Endodermal cell (in vitro differentiated cells): ENCODE results near the gene TMPRSS13. TPM values are rescaled to one million over a fixed set of nuclear protein-coding genes. Genes with fewer than 3 reads are reported as not detected.

Experiments used
- DNase-seq: peaks from one replicate; pipeline ENCODE4 v3.0.0-alpha.2; 2017
- H3K27ac ChIP-seq: 2 replicates; pipeline ENCODE4 v1.5.1; 2013; ENCODE audit warnings: mild to moderate bottlenecking, low read depth, low read length, moderate library complexity
- H3K27me3 ChIP-seq: 2 replicates; pipeline ENCODE4 v1.6.1; 2013; ENCODE audit warnings: mild to moderate bottlenecking, low read length, moderate library complexity; ENCODE audit not compliant: insufficient read depth, control insufficient read depth, poor library complexity, severe bottlenecking
- H3K36me3 ChIP-seq: 2 replicates; pipeline ENCODE4 v1.7.0; 2013; ENCODE audit warnings: mild to moderate bottlenecking, low read length, moderate library complexity; ENCODE audit not compliant: control insufficient read depth, insufficient read depth
- H3K4me1 ChIP-seq: one replicate; pipeline ENCODE4 v1.7.0; 2013; ENCODE audit warnings: low read length; ENCODE audit not compliant: control insufficient read depth, insufficient read depth
- H3K4me3 ChIP-seq: 2 replicates; pipeline ENCODE4 v1.5.1; 2013; ENCODE audit warnings: mild to moderate bottlenecking, low read length, moderate library complexity
- H3K9ac ChIP-seq: 2 replicates; pipeline ENCODE4 v1.6.1; 2013; ENCODE audit warnings: mild to moderate bottlenecking, low read length, moderate library complexity; ENCODE audit not compliant: poor library complexity, severe bottlenecking; ENCODE audit errors: extremely low read depth
- H3K9me3 ChIP-seq: 2 replicates; pipeline ENCODE4 v1.6.1; 2013; ENCODE audit warnings: mild to moderate bottlenecking, low read length, moderate library complexity; ENCODE audit not compliant: control insufficient read depth
- H3K27ac Mint-ChIP-seq: 2 replicates; pipeline ENCODE4 v1.8.0; 2020; ENCODE audit warnings: mixed read lengths
- H3K27me3 Mint-ChIP-seq: 2 replicates; pipeline ENCODE4 v1.8.0; 2021; ENCODE audit warnings: mild to moderate bottlenecking, mixed read lengths; ENCODE audit not compliant: insufficient read depth
- H3K36me3 Mint-ChIP-seq: 2 replicates; pipeline ENCODE4 v1.8.0; 2020; ENCODE audit warnings: low read depth, mixed read lengths
- H3K4me1 Mint-ChIP-seq: 2 replicates; pipeline ENCODE4 v1.8.0; 2020; ENCODE audit warnings: mixed read lengths
- H3K4me3 Mint-ChIP-seq: 2 replicates; pipeline ENCODE4 v1.8.0; 2020; ENCODE audit warnings: mild to moderate bottlenecking, moderate library complexity, mixed read lengths
- H3K9me3 Mint-ChIP-seq: 2 replicates; pipeline ENCODE4 v1.8.0; 2020; ENCODE audit warnings: mild to moderate bottlenecking, mixed read lengths
- WGBS, 2 experiments: methylation state at CpG; one replicate each; pipeline versions ENCODE4 v1.1.5 to v1.1.7; 2013; ENCODE audit warnings: missing lambda C conversion rate in 2 of 2, mixed read lengths in 1 of 2; ENCODE audit not compliant: insufficient coverage in 1 of 2, insufficient read length in 1 of 2; 5-methylcytosine and 5-hydroxymethylcytosine counted together
- total RNA-seq, 2 donors: library from RNA; stranded (reverse); fragmentation: NEBNext Ultra II Directional in 1 of 2; extraction: Animal tissue kit (Norgen Biotek cat#: 25700) in 1 of 2; gene quantifications; 2 replicates in 1 of 2; 3 replicates in 1 of 2; pipeline ENCODE4 v1.2.1, GENCODE V29; 2021
- TF ChIP-seq, protein P1 (sequence below): fragments of 200-600 bp; sonication (generic); conservative IDR thresholded peaks from 2 replicates; pipeline ENCODE4 v1.5.0; 2021; ENCODE audit warnings: antibody characterized with exemption, mild to moderate bottlenecking

The TMPRSS13 gene
- total RNA-seq, 2 donors from 2014 or later, result 2.5 to 6.4 TPM

- Mint-ChIP-seq H3K4me1 (peaks cover 3% of the 10 kb centered on the region), H3K27me3 (peaks cover 9% of the 10 kb centered on the region), H3K27ac (no peak overlapping the region), H3K36me3 (peaks cover 9% of the 10 kb centered on the region), H3K4me3 (no peak overlapping the region), H3K9me3 (no peaks in the 10 kb centered on the region)
- H3K9ac ChIP-seq, result no peak overlapping the region
- peaks cover 4% of the 10 kb centered on the region for H3K4me1 ChIP-seq
- no peaks in the 10 kb centered on the region for H3K9me3 ChIP-seq
- H3K36me3 ChIP-seq, result no peaks in the 10 kb centered on the region
- H3K27ac ChIP-seq, result no peak overlapping the region
- 100% methylated on average over 1 of the region's 1 CpG; no CpG with 5 or more reads in 1 of the 2 experiments for WGBS, 2 experiments
- TF ChIP-seq, protein P1, sequence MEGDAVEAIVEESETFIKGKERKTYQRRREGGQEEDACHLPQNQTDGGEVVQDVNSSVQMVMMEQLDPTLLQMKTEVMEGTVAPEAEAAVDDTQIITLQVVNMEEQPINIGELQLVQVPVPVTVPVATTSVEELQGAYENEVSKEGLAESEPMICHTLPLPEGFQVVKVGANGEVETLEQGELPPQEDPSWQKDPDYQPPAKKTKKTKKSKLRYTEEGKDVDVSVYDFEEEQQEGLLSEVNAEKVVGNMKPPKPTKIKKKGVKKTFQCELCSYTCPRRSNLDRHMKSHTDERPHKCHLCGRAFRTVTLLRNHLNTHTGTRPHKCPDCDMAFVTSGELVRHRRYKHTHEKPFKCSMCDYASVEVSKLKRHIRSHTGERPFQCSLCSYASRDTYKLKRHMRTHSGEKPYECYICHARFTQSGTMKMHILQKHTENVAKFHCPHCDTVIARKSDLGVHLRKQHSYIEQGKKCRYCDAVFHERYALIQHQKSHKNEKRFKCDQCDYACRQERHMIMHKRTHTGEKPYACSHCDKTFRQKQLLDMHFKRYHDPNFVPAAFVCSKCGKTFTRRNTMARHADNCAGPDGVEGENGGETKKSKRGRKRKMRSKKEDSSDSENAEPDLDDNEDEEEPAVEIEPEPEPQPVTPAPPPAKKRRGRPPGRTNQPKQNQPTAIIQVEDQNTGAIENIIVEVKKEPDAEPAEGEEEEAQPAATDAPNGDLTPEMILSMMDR, result no peak
- DNase-seq, result no peak
- no peak overlapping the region for H3K4me3 ChIP-seq
- H3K27me3 ChIP-seq, result no peaks in the 10 kb centered on the region
These were observed 66.4 kb downstream of the TMPRSS13 start for GRCh38 chr11:117862753-117863152.

GRCh38 chr11:117862019-117862725 is 67.0 kb downstream of the TMPRSS13 start:
- H3K4me1 ChIP-seq, result peaks cover 4% of the 10 kb centered on the region
- H3K27me3 ChIP-seq, result no peaks in the 10 kb centered on the region
- H3K27me3 Mint-ChIP-seq, result peaks cover 4% of the 10 kb centered on the region
- no peak overlapping the region for H3K27ac Mint-ChIP-seq
- H3K27ac ChIP-seq, result no peak overlapping the region
- no peaks in the 10 kb centered on the region for H3K9me3 ChIP-seq
- H3K4me3 Mint-ChIP-seq, result no peak overlapping the region
- TF ChIP-seq, protein P1, result no peak
- H3K4me1 Mint-ChIP-seq, result peaks cover 3% of the 10 kb centered on the region
- H3K36me3 ChIP-seq, result no peaks in the 10 kb centered on the region
- H3K9me3 Mint-ChIP-seq, result no peaks in the 10 kb centered on the region
- H3K36me3 Mint-ChIP-seq, result peaks cover 9% of the 10 kb centered on the region
- no peak overlapping the region for H3K9ac ChIP-seq
- 85 to 87% methylated on average over 5 to 12 of the region's 12 CpGs for WGBS, 2 experiments
- H3K4me3 ChIP-seq, result no peak overlapping the region
- peak; percentile 40 for DNase-seq

DNA sequence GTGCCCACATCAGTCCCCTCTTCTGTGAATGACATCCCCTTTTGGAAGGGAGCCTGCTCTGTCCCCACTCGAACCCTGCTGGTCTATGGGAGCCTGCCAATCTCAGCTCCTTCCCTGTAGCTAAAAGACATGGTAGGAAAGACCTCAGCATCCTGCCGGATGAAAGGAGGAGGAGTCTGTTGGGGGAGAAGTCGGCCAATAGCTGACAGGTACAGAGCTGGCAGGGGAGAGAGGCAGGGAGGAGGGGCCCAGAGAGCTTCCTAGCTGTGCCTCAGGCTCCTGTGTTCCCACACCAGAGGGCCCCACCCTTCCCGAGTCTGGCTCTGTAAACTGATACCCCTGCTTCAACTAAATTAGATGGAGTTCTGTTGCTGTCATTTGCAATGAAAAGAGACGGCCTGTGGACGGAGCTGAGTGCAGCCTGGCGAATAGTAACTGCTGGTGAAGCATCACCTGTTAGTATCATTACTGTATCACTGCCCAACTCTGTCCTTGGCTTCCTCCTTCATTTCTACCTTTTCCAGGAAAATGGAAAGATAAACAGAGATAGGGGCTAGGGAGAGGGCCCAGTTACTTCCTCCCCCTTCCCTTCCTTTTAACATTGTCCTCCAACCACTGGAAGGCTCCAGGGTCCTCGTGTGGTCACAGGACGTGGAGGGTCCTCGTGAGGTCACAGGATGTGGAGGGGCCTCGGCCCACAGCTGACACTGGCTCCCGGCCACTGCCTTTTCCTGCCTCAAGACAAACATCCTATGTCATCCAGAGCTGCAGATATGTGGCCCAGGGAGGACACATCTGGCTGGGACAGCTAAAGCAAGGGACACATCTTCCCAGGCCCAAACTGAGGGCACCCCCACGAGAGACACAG is 67.8 kb downstream of the TMPRSS13 start:
- no peak overlapping the region for H3K4me3 Mint-ChIP-seq
- no peak overlapping the region for H3K27ac ChIP-seq

More for the DNA sequence above, 67.8 kb downstream of the TMPRSS13 start:
- Histone ChIP-seq H3K4me1 (peaks cover 4% of the 10 kb centered on the region), H3K9me3 (no peaks in the 10 kb centered on the region), H3K9ac (no peak overlapping the region), H3K27me3 (no peaks in the 10 kb centered on the region), H3K36me3 (no peaks in the 10 kb centered on the region), H3K4me3 (no peak overlapping the region)
- DNase-seq, result peak; percentile 93
- Mint-ChIP-seq H3K27me3 (peaks cover 4% of the 10 kb centered on the region), H3K9me3 (no peaks in the 10 kb centered on the region), H3K36me3 (peaks cover 9% of the 10 kb centered on the region), H3K4me1 (peaks cover 3% of the 10 kb centered on the region), H3K27ac (no peak overlapping the region)
- TF ChIP-seq, protein P1, result no peak
- WGBS, 2 experiments, result 33 to 53% methylated on average over 5 to 13 of the region's 13 CpGs
